Muscle of leg (tissue), 11 donors: ENCODE results near the gene DUS1L. TPM values are rescaled to one million over a fixed set of nuclear protein-coding genes. Genes with fewer than 3 reads are reported as not detected.

Experiments
- DNase-seq: peaks from one replicate; pipeline ENCODE4 v3.0.0; 2013
- H3K27ac ChIP-seq: one replicate; pipeline ENCODE4 v1.5.1; 2013; ENCODE audit warnings: mild to moderate bottlenecking, low read length, control low read depth
- H3K27me3 ChIP-seq: one replicate; pipeline ENCODE4 v1.6.1; 2013; ENCODE audit warnings: low read length; ENCODE audit not compliant: control insufficient read depth, insufficient read depth
- H3K36me3 ChIP-seq: one replicate; pipeline ENCODE4 v1.6.1; 2013; ENCODE audit warnings: low read length; ENCODE audit not compliant: control insufficient read depth, insufficient read depth
- H3K4me1 ChIP-seq: one replicate; pipeline ENCODE4 v1.6.1; 2013; ENCODE audit warnings: low read length; ENCODE audit not compliant: control insufficient read depth, insufficient read depth
- H3K4me3 ChIP-seq: one replicate; pipeline ENCODE4 v1.5.1; 2013; ENCODE audit warnings: low read length, control low read depth
- H3K9me3 ChIP-seq: replicated peaks from 2 replicates; pipeline ENCODE4 v1.6.1; 2013; ENCODE audit warnings: low read depth, low read length; ENCODE audit not compliant: control insufficient read depth
- WGBS: methylation state at CpG from one replicate; pipeline ENCODE4 v1.1.5; 2013; ENCODE audit warnings: missing lambda C conversion rate; ENCODE audit not compliant: insufficient coverage; 5-methylcytosine and 5-hydroxymethylcytosine counted together
- polyA plus RNA-seq, 8 donors: library from polyadenylated mRNA; unstranded; fragments of 120-200 nt; gene quantifications; one replicate each; pipeline versions ENCODE4 v1.2.1 to v1.2.3, GENCODE V29; 2013; ENCODE audit warnings: inconsistent platforms in 1 of 8, low replicate concordance in 1 of 8; ENCODE audit not compliant: insufficient read length in 8 of 8, insufficient read depth in 1 of 8
- total RNA-seq: library from RNA; stranded (reverse); fragments of 120-200 nt; gene quantifications from one replicate; pipeline ENCODE4 v1.2.4, GENCODE V29; 2013

DUS1L gene
- total and polyA plus RNA-seq, 9 donors: 43.6 to 73.5 (median 59.1) TPM

DNA sequence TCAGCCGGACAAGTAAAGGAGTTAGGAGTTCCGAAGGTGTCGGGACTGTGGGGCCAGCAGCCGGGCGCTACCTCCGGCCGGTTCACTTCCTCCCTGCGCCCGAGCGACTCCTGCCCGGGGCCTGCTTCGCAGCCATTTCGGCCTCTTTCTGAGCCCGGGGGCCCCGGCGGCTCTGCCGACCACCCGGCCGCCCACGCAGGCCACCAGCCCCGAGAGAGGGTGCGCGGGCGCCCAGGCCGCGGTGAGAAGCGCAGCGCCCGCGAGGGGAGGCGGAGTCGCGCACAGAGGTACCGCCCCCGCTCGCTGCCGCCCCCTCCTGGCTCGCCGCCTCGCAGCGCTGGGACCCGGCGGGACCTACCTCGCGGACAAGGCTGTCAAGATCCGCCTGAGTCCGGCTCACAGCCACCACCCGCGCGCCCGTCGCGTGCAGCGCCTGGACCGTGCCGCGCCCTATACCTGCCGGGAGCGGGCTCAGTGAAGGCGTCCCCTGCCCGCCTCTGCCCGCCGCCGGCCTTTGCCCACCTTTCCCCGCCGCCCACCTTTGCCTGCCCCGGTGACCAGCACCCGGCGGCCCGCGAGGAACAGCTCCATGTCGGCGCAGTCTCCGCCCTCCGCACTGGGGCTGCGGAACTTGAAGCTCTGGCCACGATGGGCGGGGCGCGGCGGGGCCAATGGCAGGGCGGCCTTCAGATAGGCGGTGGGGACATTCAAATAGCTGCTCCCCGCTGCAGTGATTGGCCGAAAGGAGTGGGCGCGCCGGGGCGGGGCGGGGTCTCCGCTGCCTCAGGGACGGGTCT is 28.3 kb downstream of the DUS1L start, which contains the start of gene DCXR:
Gene DCXR, minus strand, starts transcription at position 606 of the 797 bp plus-strand sequence. Its CDS starts 15 bp downstream, at position 591.
- Histone ChIP-seq H3K27ac (peak within 1 kb of the TSS; percentile 96), H3K4me3 (peak within 1 kb of the TSS; percentile 72), H3K36me3 (peaks cover 8% of the 10 kb centered on the region), H3K9me3 (no peaks in the 10 kb centered on the region), H3K4me1 (peaks cover 20% of the 10 kb centered on the region), H3K27me3 (peaks cover 8% of the 10 kb centered on the region)
- DNase-seq: peak; percentile 99
- WGBS: under 1% methylated on average over 91 of the region's 92 CpGs

DNA sequence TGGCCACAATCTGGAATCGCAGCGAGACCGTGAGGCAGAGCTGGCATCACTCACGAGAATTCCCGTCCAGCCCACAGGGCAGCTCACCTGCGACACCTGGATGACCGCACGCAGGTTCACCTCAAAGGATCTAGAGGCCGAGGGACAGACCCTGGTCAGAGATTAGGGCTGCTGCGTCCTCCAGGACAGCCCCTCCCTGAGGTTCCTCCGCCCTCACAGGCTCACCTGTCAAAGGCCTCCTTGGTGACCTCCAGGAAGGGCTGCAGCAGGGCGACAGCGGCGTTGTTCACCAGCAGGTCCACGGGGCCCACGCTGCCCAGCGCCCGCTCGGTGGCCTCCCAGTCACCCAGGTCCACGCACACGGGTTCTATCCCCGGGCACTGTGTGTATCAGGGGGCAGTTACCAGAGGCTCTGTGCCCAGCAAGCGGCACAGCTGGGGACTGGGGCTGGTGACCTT is 28.9 kb downstream of the DUS1L start:
- DNase-seq: no peak
- WGBS: 36% methylated on average over 23 of the region's 23 CpGs
- H3K4me3 ChIP-seq: peak overlapping the region; percentile 72
- H3K27ac ChIP-seq: peak overlapping the region; percentile 78
- peaks cover 24% of the 10 kb centered on the region for H3K4me1 ChIP-seq
- peaks cover 8% of the 10 kb centered on the region for H3K36me3 ChIP-seq
- peaks cover 11% of the 10 kb centered on the region for H3K27me3 ChIP-seq
- no peaks in the 10 kb centered on the region for H3K9me3 ChIP-seq

DNA sequence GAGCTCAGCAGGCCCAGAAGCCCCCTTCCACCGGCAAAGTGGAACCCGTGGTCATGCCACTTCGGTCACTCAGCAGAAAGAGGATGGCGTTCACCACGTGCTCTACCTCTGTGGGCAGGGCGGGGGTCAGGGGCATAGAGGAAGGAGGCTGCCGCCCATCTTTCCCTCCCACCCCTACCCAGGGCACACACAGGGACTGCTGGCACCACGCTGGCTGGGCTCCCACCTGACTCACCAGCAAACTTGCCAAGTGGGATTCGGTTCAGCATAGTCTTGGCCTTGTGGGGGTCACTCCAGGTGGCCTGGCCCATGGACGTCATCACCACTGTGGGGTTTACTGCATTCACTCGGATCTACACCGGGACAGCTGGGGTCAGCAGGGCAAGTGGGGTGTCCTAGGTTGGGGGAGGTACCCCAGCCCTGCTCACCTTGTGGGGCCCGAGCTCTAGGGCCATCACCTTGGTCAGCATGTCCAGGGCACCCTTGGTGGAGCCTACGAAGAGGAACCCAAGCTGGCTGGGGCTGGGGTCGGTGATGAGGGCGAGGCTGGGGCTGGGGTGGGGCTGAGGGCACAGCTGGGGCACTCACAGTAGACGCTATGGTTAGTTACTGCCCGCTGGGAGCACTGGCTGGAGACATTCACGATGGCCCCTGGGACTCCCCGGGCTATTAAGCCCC is 29.5 kb downstream of the DUS1L start:
- WGBS: 78% methylated on average over 13 of the region's 20 CpGs
- Histone ChIP-seq H3K27ac (no peak overlapping the region), H3K4me3 (peak overlapping the region; percentile 72), H3K36me3 (peaks cover 8% of the 10 kb centered on the region), H3K27me3 (peaks cover 11% of the 10 kb centered on the region), H3K9me3 (no peaks in the 10 kb centered on the region), H3K4me1 (peaks cover 25% of the 10 kb centered on the region)
- DNase-seq: no peak

DNA sequence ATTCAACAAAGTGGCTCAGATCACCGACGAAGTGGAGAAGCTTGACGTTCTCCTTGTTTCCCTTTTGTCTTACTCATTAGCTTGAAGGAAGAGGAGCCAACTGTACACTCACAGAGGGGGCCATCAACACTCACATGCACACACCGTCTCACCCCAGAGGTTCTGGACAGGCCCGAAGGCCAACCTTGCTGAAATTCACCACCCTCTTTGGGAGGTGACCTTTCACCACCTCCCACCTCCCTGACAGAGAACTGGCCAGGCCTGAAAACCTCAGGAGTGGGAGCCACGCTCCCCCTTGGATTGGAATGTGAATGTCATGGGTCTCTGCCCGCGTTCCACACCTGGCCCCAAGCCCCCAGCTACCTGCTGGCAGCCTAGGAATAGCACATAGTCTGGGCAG is 30.1 kb downstream of the DUS1L start:
- no peaks in the 10 kb centered on the region for H3K9me3 ChIP-seq
- no peak for DNase-seq
- peaks cover 8% of the 10 kb centered on the region for H3K36me3 ChIP-seq
- no peak overlapping the region for H3K4me3 ChIP-seq
- H3K4me1 ChIP-seq: peaks cover 31% of the 10 kb centered on the region
- WGBS: 85% methylated on average over 5 of the region's 8 CpGs
- H3K27me3 ChIP-seq: peaks cover 11% of the 10 kb centered on the region
- no peak overlapping the region for H3K27ac ChIP-seq

DNA sequence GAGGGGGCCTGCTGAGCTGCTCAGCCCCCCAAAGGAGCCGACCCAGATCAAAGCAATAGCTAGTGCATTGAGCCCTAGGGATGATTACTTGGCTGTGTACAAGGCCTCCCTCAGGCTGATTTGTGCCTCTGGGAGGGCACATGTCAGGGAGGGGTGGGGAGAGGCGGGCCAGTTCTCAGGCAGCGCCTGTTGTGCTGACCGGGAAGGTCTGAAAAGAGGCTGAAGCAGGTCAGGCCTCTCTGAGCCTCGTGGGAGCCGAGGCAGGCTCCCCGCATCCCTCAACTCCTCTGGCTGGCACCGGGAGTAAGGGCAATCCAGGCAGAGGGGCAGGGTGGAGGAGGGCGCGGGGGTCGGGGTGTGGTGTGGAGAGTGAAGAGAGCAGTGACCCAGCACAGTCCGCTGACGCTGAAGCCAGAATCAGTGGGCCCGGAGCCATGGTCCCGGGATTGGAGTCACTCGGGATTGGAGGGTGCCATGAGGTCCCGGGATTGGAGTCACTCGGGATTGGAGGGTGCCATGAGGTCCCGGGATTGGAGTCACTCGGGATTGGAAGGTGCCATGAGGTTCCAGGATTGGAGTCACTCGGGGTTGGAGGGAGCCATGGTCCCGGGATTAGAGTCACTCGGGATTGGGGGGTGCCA is 31.1 kb downstream of the DUS1L start:
- no peak for DNase-seq
- H3K27ac ChIP-seq: no peak overlapping the region
- WGBS: 78% methylated on average over 20 of the region's 23 CpGs
- no peaks in the 10 kb centered on the region for H3K9me3 ChIP-seq
- peaks cover 8% of the 10 kb centered on the region for H3K36me3 ChIP-seq
- no peak overlapping the region for H3K4me3 ChIP-seq
- peaks cover 11% of the 10 kb centered on the region for H3K27me3 ChIP-seq
- H3K4me1 ChIP-seq: peaks cover 40% of the 10 kb centered on the region

DNA sequence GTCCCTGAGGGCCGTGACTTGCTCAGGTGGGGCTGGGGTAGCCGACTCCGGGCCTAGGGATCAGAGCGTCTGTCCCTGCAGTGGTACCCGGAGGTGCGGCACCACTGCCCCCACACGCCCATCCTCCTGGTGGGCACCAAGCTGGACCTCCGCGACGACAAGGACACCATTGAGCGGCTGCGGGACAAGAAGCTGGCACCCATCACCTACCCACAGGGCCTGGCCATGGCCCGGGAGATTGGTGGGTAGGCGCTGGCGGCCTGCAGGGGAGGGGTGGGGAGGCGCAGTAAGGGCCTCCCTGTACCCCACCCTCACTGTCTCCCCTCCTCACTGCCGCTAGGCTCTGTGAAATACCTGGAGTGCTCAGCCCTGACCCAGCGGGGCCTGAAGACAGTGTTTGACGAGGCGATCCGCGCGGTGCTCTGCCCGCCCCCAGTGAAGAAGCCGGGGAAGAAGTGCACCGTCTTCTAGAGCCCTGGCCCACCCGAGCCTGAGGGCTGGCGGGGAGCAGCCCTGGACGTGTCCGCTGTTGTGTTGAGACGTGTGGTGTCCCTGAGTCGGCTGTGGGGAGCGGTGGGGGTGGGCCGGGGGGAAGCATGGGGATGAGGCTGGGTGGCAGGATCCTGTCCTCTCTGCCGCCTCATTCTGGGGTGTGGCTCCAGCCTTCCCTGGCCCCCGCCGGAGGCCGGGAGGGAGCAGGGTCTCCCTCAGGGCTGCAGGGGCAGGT is 32.1 kb downstream of the DUS1L start:
- peaks cover 40% of the 10 kb centered on the region for H3K4me1 ChIP-seq
- H3K9me3 ChIP-seq: no peaks in the 10 kb centered on the region
- peaks cover 8% of the 10 kb centered on the region for H3K36me3 ChIP-seq
- 87% methylated on average over 20 of the region's 38 CpGs for WGBS
- H3K27ac ChIP-seq: no peak overlapping the region
- no peak overlapping the region for H3K4me3 ChIP-seq
- peaks cover 11% of the 10 kb centered on the region for H3K27me3 ChIP-seq
- no peak for DNase-seq

DNA sequence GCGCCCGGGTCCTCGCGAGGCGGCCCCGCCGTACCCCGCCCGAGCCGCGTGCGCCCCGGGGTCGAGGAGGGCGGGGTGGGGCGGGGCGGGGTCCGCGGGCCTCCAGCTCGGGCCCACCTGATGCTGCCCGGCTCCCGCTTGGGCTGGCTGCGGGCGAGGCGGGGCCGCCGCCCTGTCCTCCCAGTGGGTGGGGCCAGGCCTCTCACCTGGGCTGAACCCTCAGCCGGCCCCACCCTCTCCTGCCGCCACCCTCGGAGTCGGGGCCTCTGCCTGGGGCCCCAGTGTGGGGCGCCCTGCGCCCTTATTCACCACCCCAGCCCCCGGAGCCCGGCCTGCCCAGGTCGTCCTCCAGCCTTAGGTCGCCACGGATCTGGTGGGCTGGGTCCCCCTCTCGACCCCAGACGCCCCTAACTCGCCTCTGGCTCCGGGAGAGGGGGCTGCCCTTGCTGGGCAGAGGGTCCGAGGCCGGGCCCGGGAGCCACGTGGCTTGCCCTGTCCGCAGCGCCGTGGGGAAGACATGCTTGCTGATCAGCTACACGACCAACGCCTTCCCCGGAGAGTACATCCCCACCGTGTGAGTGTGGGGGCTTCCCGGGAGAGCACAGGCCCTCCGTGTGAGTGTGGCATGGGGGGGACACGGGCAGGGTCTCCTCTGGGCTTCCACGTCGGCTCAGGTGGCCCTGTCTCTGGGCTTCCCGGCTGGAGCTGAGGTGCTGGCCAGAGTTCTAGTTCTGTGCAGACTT is 33.5 kb downstream of the DUS1L start:
- H3K4me3 ChIP-seq: peak overlapping the region; percentile 34
- H3K27ac ChIP-seq: no peak overlapping the region
- H3K9me3 ChIP-seq: no peaks in the 10 kb centered on the region
- H3K36me3 ChIP-seq: peaks cover 13% of the 10 kb centered on the region
- H3K27me3 ChIP-seq: peaks cover 11% of the 10 kb centered on the region
- DNase-seq: no peak
- WGBS: 7% methylated on average over 57 of the region's 59 CpGs
- H3K4me1 ChIP-seq: peaks cover 38% of the 10 kb centered on the region

DNA sequence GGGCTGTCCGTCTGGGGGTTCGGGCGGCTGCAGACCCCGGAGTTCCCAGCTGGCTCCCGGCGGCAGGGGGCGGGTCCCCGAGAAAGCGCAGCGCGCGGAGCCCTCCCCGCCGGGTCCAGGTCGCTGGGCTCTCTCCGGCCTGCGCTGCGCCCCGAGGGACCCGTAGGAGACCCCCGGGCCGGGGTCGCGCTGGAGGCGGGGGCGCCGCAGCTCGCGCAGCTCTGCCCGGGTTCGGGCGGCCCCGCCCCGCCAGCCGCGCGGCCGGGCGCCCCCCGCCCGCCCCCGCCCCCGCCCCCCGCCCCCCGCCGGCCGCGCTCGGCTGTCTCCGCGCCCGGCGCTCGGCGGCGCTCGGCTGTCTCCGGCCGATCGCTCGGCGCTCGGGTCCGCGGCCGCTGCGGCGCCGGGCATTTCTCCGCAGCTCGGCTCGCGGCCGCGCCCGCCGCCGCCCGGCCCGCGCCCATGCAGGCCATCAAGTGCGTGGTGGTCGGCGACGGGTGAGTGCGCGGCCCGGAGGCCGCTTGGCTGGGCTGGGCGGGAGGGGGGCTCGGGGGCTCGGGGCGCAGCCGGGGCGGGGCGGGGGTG is 34.2 kb downstream of the DUS1L start, which contains the start of gene RAC3:
Gene RAC3, plus strand, starts transcription at position 376 of the 582 bp plus-strand sequence. Its CDS starts 84 bp downstream, at position 460.
- H3K27me3 ChIP-seq: peaks cover 11% of the 10 kb centered on the region
- H3K27ac ChIP-seq: peak within 1 kb of the TSS; percentile 55

More for the DNA sequence above, 34.2 kb downstream of the DUS1L start, which contains the start of gene RAC3:
- WGBS: under 1% methylated on average over 58 of the region's 96 CpGs
- Histone ChIP-seq H3K4me1 (peaks cover 31% of the 10 kb centered on the region), H3K9me3 (no peaks in the 10 kb centered on the region), H3K36me3 (peaks cover 13% of the 10 kb centered on the region), H3K4me3 (peak within 1 kb of the TSS; percentile 49)
- peak; percentile 56 for DNase-seq
